HG03432 (cell line): ENCODE data around the gene TNFAIP8.

Experiments
- ATAC-seq: cut with Tn5 transposase; IDR thresholded peaks from one replicate; pipeline ENCODE4 v1.9.1; 2021; ENCODE audit warnings: mild to moderate bottlenecking, moderate library complexity; ENCODE audit not compliant: unreplicated experiment

Gene TNFAIP8

GRCh38 chr5:119328753-119329602 is 26.8 kb upstream of the TNFAIP8 start:
- no peak for ATAC-seq

GRCh38 chr5:119329666-119330065 is 26.2 kb upstream of the TNFAIP8 start:
- ATAC-seq = no peak

GRCh38 chr5:119330367-119331183 is 25.2 kb upstream of the TNFAIP8 start:
- ATAC-seq = no peak

GRCh38 chr5:119331566-119332095 is 24.2 kb upstream of the TNFAIP8 start:
- no peak for ATAC-seq

GRCh38 chr5:119332208-119332607 is 23.6 kb upstream of the TNFAIP8 start:
- ATAC-seq = no peak

GRCh38 chr5:119332978-119333401 is 22.8 kb upstream of the TNFAIP8 start:
- peak; percentile 47 for ATAC-seq

- peak; percentile 24 for ATAC-seq
Measured at GRCh38 chr5:119333421-119333851, 22.4 kb upstream of the TNFAIP8 start.

GRCh38 chr5:119335261-119335677 is 20.6 kb upstream of the TNFAIP8 start:
- ATAC-seq = no peak

- no peak for ATAC-seq
Measured at GRCh38 chr5:119336262-119336661, 19.6 kb upstream of the TNFAIP8 start.

- ATAC-seq = no peak
Measured at GRCh38 chr5:119336845-119337580, 18.8 kb upstream of the TNFAIP8 start.

- ATAC-seq = no peak
Measured at GRCh38 chr5:119338326-119338946, 17.4 kb upstream of the TNFAIP8 start.

GRCh38 chr5:119339344-119339743 is 16.5 kb upstream of the TNFAIP8 start:
- ATAC-seq = no peak

GRCh38 chr5:119339965-119340364 is 15.9 kb upstream of the TNFAIP8 start:
- ATAC-seq = peak; percentile 6

- ATAC-seq = peak; percentile 69
Measured at GRCh38 chr5:119340597-119341218, 15.1 kb upstream of the TNFAIP8 start.

GRCh38 chr5:119341452-119342349 is 14.1 kb upstream of the TNFAIP8 start:
- ATAC-seq = peak; percentile 52

GRCh38 chr5:119342406-119342805 is 13.4 kb upstream of the TNFAIP8 start:
- ATAC-seq = no peak

- no peak for ATAC-seq
Measured at GRCh38 chr5:119343052-119343451, 12.8 kb upstream of the TNFAIP8 start.

GRCh38 chr5:119343766-119344165 is 12.1 kb upstream of the TNFAIP8 start:
- peak; percentile 27 for ATAC-seq

GRCh38 chr5:119344231-119344630 is 11.6 kb upstream of the TNFAIP8 start:
- ATAC-seq = no peak
